MM.1S (cell line): ENCODE data around the gene FHL5.

Experiments
- DNase-seq: peaks from one replicate; pipeline ENCODE4 v3.0.0-alpha.2; 2015
- H2AFZ ChIP-seq: fragments of 300-600 bp; sonication (generic); 2 replicates; pipeline ENCODE4 v1.6.0; 2016; ENCODE audit warnings: antibody characterized with exemption, low read length
- H3F3A ChIP-seq: fragments of 300-600 bp; sonication (generic); 2 replicates; pipeline ENCODE4 v1.6.1; 2016; ENCODE audit warnings: mild to moderate bottlenecking, antibody characterized with exemption, low read length, moderate library complexity, mixed read lengths; ENCODE audit not compliant: insufficient read depth
- H3K27ac ChIP-seq: fragments of 300-600 bp; sonication (generic); 2 replicates; pipeline ENCODE4 v1.5.1; 2016; ENCODE audit warnings: mild to moderate bottlenecking, low read length
- H3K27me3 ChIP-seq: fragments of 300-600 bp; sonication (generic); replicated peaks from 2 replicates; pipeline ENCODE4 v1.6.0; 2016; ENCODE audit warnings: low read length; ENCODE audit not compliant: insufficient read depth
- H3K36me3 ChIP-seq: fragments of 300-600 bp; sonication (generic); replicated peaks from 2 replicates; pipeline ENCODE4 v1.6.1; 2016; ENCODE audit warnings: mild to moderate bottlenecking, low read length, mixed read lengths; ENCODE audit not compliant: insufficient read depth
- H3K4me1 ChIP-seq: fragments of 300-600 bp; sonication (generic); 2 replicates; pipeline ENCODE4 v1.6.1; 2016; ENCODE audit warnings: low read length, mixed read lengths
- H3K4me2 ChIP-seq: fragments of 300-600 bp; sonication (generic); 2 replicates; pipeline ENCODE4 v1.6.0; 2016; ENCODE audit warnings: low read depth, low read length
- H3K4me3 ChIP-seq: fragments of 300-600 bp; sonication (generic); 2 replicates; pipeline ENCODE4 v1.5.1; 2016; ENCODE audit warnings: low read length, mixed read lengths
- H3K79me2 ChIP-seq: fragments of 300-600 bp; sonication (generic); 2 replicates; pipeline ENCODE4 v1.6.1; 2016; ENCODE audit warnings: mixed run types, low read length, mixed read lengths
- H3K9ac ChIP-seq: fragments of 300-600 bp; sonication (generic); 2 replicates; pipeline ENCODE4 v1.6.1; 2016; ENCODE audit warnings: low read length, mixed read lengths
- H3K9me2 ChIP-seq: fragments of 300-600 bp; sonication (generic); replicated peaks from 2 replicates; pipeline ENCODE4 v1.6.1; 2016; ENCODE audit warnings: mild to moderate bottlenecking, low read length, mixed read lengths; ENCODE audit not compliant: insufficient read depth
- H3K9me3 ChIP-seq: fragments of 300-600 bp; sonication (generic); replicated peaks from 2 replicates; pipeline ENCODE4 v1.6.1; 2016; ENCODE audit warnings: mild to moderate bottlenecking, low read length, mixed read lengths; ENCODE audit not compliant: insufficient read depth
- H4K20me1 ChIP-seq: fragments of 300-600 bp; sonication (generic); 2 replicates; pipeline ENCODE4 v1.6.1; 2016; ENCODE audit warnings: mild to moderate bottlenecking, low read length, moderate library complexity, mixed read lengths; ENCODE audit not compliant: insufficient read depth
- EZH2 ChIP-seq: fragments of 300-600 bp; sonication (generic); optimal IDR thresholded peaks from 2 replicates; pipeline ENCODE3; 2017; ENCODE audit warnings: low read depth, mild to moderate bottlenecking, antibody characterized with exemption, low read length, mixed read lengths
- EZH2phosphoT487 ChIP-seq: fragments of 300-600 bp; sonication (generic); IDR thresholded peaks from 2 replicates; pipeline ENCODE4 v1.6.1; 2018; ENCODE audit warnings: antibody characterized with exemption, low read length
- TF ChIP-seq, protein P1 (sequence below): fragments of 300-600 bp; sonication (generic); IDR thresholded peaks from 2 replicates; pipeline ENCODE4 v1.5.1; 2016; ENCODE audit warnings: antibody characterized with exemption, low read length, mixed read lengths

Gene FHL5

DNA sequence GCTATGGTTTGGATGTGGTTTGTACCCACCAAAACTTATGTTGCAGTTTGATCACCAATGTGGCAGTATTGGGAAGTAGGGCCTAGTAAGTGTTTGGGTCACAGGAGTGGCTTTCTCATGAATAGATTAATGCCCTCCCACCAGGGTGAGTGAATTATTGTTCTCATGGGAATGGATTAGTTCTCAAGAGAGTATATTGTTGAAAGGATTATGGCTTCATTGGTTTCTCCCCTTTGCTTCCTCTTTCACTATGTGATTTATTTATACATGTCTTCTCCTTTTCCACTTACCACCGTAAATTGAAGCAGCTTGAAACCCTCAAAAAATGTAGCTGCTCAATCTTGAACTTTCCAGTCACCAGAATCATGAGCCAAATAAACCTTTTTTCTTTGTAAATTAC lies 30.5 kb upstream of the FHL5 start:
- Histone ChIP-seq H4K20me1 (no peaks in the 10 kb centered on the region), H3K79me2 (no peaks in the 10 kb centered on the region), H3K9ac (no peak overlapping the region), H3K36me3 (peaks cover 6% of the 10 kb centered on the region; the same call in 1 of the 2 replicates), H3K4me2 (no peak overlapping the region), H3K9me3 (no peaks in the 10 kb centered on the region), H3K4me1 (no peaks in the 10 kb centered on the region), H2AFZ (no peak overlapping the region), H3F3A (no peaks in the 10 kb centered on the region), H3K4me3 (no peak overlapping the region), H3K27me3 (no peaks in the 10 kb centered on the region), H3K27ac (no peak overlapping the region), H3K9me2 (no peaks in the 10 kb centered on the region)
- no peak for DNase-seq
- TF ChIP-seq EZH2 (no peak), EZH2phosphoT487 (no peak)
- TF ChIP-seq, protein P1, sequence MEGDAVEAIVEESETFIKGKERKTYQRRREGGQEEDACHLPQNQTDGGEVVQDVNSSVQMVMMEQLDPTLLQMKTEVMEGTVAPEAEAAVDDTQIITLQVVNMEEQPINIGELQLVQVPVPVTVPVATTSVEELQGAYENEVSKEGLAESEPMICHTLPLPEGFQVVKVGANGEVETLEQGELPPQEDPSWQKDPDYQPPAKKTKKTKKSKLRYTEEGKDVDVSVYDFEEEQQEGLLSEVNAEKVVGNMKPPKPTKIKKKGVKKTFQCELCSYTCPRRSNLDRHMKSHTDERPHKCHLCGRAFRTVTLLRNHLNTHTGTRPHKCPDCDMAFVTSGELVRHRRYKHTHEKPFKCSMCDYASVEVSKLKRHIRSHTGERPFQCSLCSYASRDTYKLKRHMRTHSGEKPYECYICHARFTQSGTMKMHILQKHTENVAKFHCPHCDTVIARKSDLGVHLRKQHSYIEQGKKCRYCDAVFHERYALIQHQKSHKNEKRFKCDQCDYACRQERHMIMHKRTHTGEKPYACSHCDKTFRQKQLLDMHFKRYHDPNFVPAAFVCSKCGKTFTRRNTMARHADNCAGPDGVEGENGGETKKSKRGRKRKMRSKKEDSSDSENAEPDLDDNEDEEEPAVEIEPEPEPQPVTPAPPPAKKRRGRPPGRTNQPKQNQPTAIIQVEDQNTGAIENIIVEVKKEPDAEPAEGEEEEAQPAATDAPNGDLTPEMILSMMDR: no peak

DNA sequence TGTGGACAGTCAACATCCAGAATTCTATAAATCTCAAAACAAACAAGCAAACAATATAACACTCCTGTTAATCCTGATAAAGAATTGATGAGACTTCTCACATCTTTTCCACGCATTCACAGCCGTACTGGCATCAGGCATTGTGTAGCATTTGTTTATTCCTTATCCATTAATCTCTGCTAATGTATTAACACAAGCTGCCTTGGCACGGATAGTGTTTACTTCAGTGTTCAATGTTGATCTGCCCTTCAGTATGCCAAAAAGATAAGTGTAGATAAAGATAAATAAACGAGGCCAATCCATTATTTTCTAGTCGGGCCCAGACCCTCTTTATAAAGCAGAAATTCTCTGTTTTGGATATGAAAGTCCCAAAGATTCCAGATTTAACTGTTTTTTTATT lies 25.2 kb upstream of the FHL5 start:
- no peak overlapping the region for H2AFZ ChIP-seq
- no peaks in the 10 kb centered on the region for H3K79me2 ChIP-seq
- H3K9me3 ChIP-seq: no peaks in the 10 kb centered on the region
- TF ChIP-seq EZH2phosphoT487: no peak
- TF ChIP-seq, protein P1: no peak
- TF ChIP-seq EZH2: no peak
- no peaks in the 10 kb centered on the region for H4K20me1 ChIP-seq
- no peak overlapping the region for H3K9ac ChIP-seq
- no peaks in the 10 kb centered on the region for H3K9me2 ChIP-seq
- H3K4me1 ChIP-seq: no peaks in the 10 kb centered on the region
- H3K27ac ChIP-seq: no peak overlapping the region
- no peaks in the 10 kb centered on the region for H3K27me3 ChIP-seq
- no peak overlapping the region for H3K4me2 ChIP-seq
- H3K4me3 ChIP-seq: no peak overlapping the region
- no peaks in the 10 kb centered on the region; the same call in 1 of the 2 replicates for H3K36me3 ChIP-seq
- DNase-seq: no peak
- H3F3A ChIP-seq: no peaks in the 10 kb centered on the region

DNA sequence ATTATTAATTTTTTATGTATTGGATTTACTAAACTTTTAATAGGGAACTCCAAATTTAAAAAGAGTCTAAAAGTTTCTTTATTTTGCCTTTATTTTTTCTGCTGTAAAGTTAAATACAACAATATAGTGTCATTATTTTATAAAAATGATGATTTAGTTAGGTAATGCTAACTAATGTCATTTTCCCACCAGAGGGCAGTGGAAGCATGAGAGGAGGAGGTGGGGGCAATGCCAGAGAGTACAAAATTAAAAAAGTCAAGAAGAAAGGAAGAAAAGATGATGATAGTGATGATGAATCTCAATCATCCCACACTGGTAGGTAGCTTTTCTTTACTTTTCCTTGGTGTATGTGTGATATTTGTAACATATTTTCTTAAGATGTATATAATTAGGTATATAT lies 20.2 kb upstream of the FHL5 start:
- no peak overlapping the region for H3K27ac ChIP-seq
- H4K20me1 ChIP-seq: no peaks in the 10 kb centered on the region
- no peaks in the 10 kb centered on the region for H3K9me3 ChIP-seq
- H3K79me2 ChIP-seq: no peaks in the 10 kb centered on the region
- no peak overlapping the region for H3K4me3 ChIP-seq
- no peaks in the 10 kb centered on the region for H3K9me2 ChIP-seq
- H3K9ac ChIP-seq: no peak overlapping the region
- TF ChIP-seq EZH2phosphoT487 (no peak), EZH2 (no peak)
- TF ChIP-seq, protein P1: peak; percentile 56
- H3K36me3 ChIP-seq: no peaks in the 10 kb centered on the region; the same call in 1 of the 2 replicates
- no peak overlapping the region for H2AFZ ChIP-seq
- no peak overlapping the region for H3K4me2 ChIP-seq
- H3K27me3 ChIP-seq: no peaks in the 10 kb centered on the region
- DNase-seq: no peak
- no peaks in the 10 kb centered on the region for H3F3A ChIP-seq
- H3K4me1 ChIP-seq: no peaks in the 10 kb centered on the region
